SH-SY5Y (cell line): Measurements from ENCODE around the gene KRTAP10-7.
"Not testable (repeated sequence)": the region's sequence is repeated elsewhere in the genome, so short reads cannot be mapped to it uniquely, and the experiment has no call there.

ENCODE experiments used
- GATA2 ChIP-seq: IDR thresholded peaks from 2 replicates; pipeline ENCODE4 v1.6.1; 2011; ENCODE audit warnings: mild to moderate bottlenecking, low read depth, low read length
- GATA3 ChIP-seq: IDR thresholded peaks from 2 replicates; pipeline ENCODE4 v1.6.1; 2011; ENCODE audit warnings: low read depth, mild to moderate bottlenecking, low read length, moderate library complexity

The KRTAP10-7 gene

DNA sequence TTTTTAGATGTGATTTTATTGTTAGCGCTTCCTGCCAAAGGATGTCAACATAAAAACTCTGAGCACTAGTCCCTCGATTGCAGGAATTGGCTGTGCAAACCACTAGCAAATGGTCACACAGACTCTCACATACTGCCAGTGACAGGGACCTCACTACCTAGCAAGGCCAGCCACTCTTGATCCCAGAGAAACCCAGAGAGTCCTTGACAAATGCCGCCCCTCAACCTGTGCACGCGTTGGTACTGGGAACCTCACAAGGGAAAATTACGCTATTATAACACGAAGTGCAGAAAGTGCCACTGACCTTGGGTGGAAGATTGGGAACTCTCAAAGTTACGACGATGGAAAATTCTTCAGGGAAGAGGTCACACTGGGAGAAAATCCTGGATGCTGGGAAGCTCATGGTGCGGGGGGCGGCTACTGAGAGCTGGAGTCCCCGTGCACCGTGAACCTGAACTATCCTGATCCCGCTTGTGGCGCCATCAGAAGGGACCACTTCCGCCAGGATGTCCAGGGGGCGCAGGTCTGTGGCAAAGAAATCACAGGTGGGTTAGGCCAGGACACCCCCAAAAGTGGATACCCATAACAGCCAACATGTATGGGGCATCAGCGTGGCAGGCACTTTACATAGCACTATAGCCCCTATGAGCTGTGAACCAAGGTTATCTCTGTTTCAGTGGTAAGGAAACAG is 32.8 kb upstream of the KRTAP10-7 start:
- no peak for TF ChIP-seq GATA2
- no peak for TF ChIP-seq GATA3

DNA sequence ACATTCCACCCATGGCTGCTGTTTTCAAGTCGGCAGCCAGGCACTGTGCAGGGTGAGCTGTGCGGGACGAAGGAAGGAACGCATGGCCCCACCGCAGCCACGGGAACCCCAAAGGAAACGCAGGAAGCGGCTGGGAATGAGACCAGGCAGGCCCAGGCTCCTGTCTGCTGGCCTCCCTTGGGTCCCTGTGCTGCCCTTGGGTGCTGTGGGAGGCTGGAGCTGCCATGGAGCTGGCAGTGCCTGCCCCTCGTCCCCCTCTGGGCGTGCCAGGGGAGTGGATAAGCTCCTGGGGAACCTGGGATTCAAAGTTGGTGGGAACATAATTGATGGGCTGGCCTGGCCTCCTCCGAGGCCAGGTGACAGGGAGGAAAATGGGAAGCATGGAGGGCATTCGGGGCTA is 32.1 kb upstream of the KRTAP10-7 start:
- TF ChIP-seq GATA2 (no peak), GATA3 (no peak)

DNA sequence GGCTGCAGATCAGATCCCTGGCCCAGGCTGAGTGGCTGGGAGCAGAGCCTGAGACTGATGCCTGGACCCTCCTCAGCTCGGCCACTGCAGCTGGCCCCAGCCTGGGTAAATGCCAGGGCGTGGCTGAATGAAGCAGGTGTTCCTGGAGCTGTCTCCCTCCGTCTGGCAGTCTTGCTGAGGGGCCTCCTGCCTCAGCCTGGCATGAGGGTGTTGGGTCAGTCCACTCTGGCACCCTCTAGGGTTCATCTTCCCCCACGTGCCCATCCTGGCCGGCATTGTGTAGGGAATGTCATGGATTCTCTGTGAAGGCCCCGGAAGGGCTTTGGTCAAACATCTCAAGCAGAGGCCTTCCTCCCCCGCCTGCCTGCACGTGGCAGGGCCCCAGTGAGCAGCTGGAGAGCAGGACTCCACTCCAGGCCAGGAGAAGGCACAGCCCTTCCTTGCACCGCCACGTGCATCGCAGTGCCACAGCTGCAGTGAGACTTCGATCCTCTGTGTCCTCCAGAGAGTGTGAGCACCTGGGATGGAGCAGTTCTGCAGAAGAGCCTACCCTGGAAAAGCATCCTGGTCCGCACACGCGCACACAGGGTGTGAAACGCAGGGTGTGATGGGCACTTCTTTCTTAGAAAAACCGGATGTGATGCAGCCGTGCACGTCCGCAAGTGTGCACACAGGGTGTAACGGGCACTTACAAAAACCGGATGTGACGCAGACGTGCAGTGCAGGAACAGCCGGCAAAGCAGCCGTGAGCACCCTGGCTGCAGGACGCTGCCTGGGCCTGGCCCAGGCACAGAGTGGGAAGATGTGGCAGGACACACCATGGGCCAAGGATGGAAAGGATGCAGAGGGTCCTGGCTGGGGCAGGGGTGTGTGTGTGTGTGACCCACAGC is 31.5 kb upstream of the KRTAP10-7 start:
- TF ChIP-seq GATA3: no peak
- no peak for TF ChIP-seq GATA2

DNA sequence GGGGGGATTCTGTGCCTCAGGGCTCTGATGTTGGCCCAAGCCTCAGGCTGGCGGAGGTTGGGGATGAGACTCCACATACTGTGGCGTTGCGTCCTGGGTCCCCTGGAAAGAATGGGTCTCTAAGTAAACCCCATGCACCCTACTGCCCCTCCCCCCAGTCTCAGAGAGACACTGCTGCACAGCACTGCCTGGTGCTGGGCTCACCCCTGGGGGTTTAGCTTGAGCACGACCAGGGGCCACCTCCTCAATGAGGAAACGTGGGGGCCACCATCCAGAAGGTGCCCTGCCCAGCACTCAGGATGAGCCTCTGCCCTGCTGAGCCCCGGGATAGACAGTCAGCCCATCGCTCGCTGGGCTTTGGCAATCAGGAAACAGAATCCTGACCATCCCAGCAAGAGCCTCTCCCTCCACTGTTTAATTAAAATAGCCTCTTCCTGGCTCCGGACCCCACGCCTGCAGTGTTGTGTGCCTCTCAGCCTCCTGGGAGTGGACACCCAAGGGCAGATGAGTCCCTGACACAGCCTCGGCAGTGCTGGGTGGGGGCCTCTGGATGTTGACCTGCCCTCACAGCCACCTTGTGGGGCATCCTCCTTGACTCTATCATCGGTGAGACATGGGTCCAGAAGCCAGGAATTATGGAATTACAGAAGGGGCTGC is 30.4 kb upstream of the KRTAP10-7 start:
- TF ChIP-seq GATA2 (no peak), GATA3 (no peak)

DNA sequence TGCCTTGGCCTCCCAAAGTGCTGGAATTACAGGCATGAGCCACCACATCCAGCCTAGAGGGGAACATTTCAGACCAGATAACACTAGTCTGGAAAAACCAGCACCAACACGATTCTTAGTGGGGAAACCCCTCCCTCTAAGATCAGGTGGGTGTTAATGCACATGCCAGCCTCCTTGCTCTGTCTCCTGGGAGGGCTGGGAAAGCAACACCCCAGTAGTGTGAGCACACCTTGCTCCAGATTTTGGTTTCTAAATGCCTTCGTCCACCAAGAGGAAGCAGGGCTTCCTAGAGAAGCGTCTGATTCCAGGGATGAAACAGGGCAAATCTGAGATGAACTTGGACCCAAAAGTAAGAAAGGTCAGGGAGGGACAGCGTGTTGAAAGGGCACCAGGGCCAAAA is 29.1 kb upstream of the KRTAP10-7 start:
- TF ChIP-seq GATA3: no peak
- no peak for TF ChIP-seq GATA2

DNA sequence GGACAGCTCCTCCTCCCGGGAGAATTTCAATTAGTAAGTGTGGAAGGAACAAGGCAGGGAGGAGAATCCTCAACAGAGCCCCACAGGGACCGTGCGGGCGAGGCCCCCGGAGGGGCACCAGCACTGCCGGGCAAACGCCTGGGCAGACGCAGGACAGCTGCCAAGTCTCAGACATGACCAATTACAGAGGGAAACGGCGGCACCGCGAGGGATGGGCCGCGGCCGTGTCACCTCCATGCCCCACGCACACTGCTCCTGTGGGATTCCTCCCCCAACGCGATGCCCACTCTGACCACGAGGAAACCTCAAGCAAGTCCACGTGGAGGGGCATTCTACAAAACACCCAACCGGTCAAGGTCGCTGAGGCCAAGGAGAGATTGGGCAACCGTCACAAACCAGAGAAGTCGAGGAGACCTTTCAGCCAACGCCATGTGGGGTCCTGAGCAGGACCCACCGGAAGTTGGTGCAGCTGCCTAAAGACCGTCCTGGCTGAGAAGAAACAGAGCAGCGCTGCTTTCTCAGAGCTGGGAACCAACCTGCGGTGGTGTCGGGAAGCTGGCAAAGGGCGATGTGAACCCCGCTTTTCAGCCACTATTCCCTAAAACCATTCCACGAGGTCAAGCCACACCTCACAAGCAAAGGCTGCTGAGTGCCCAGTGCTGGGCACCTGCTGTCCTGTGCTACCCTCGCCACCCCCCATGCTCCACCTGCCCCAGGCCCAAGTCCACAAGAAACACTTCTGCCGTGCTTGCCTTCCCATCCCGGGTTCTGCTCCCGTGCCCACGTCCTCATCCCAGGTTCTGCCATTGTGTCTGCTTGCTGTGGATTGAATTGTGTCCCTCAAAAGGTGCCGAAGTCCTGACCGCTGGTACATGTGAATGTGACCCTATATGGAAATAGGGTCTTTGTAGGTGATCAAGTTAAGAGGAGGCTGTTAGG is 28.3 kb upstream of the KRTAP10-7 start:
- TF ChIP-seq GATA2: no peak
- TF ChIP-seq GATA3: no peak

DNA sequence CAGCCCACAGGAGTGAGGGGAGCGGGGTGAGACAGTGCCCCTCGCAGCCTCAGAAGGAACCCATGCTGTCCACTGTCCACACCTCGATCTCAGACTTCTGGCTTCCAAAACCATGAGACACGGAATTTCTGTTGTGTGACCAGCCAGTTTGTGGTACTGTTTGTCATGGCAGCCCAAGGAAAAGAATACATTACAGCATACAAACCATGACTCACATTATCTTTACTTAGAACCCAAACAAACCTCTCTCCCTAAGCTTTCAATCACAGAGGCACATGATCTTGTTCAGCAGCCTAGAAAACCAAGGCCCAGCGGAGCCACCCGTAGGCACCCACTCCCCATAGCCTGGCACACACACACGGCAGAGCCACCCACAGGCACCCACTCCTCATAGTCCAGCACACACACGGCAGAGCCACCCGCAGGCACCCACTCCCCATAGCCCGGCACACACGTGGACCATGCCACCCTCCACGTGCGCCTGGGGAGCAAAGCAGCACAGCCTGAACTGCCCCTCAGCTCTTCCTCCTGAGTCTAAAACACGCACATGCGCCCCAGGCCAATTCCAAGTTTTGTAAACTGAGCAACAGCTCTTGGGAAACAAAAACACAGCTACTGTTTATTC is 27.3 kb upstream of the KRTAP10-7 start:
- TF ChIP-seq GATA2: no peak
- TF ChIP-seq GATA3: no peak

GRCh38 chr21:44573630-44574456 is 26.6 kb upstream of the KRTAP10-7 start, which contains the start of gene KRTAP10-4:
Gene KRTAP10-4, plus strand, starts transcription at chr21:44573729. Its CDS starts 30 bp downstream, at chr21:44573759.
- not testable (repeated sequence) for TF ChIP-seq GATA2, GATA3

DNA sequence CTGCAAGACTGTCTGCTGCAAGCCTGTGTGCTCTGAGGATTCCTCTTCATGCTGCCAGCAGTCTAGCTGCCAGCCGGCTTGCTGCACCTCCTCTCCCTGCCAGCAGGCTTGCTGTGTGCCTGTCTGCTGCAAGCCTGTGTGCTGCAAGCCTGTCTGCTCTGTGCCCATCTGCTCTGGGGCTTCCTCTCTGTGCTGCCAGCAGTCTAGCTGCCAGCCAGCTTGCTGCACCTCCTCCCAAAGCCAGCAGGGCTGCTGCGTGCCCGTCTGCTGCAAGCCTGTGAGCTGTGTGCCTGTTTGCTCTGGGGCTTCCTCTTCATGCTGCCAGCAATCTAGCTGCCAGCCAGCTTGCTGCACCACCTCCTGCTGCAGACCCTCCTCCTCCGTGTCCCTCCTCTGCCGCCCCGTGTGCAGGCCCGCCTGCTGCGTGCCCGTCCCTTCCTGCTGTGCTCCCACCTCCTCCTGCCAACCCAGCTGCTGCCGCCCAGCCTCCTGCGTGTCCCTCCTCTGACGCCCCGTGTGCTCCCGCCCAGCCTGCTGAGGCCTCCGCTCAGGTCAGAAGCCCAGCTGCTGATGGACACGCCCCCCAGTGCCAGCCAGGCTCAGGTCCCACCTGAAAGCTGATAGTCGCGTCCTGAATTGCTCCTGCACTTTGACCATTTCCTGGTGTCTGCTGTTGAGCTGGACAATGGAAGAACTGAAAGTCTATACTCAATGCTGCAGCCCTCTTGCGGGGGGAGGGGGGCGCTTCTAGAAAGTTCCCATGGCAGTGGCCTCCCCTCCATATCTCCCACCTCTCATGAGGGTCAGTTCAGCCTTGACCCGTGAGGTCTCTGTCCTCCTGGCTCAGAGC is 25.7 kb upstream of the KRTAP10-7 start:
- TF ChIP-seq GATA2 (no peak), GATA3 (no peak)

- TF ChIP-seq GATA2 (no peak), GATA3 (no peak)
Observed at GRCh38 chr21:44575307-44576024, 24.9 kb upstream of the KRTAP10-7 start.

DNA sequence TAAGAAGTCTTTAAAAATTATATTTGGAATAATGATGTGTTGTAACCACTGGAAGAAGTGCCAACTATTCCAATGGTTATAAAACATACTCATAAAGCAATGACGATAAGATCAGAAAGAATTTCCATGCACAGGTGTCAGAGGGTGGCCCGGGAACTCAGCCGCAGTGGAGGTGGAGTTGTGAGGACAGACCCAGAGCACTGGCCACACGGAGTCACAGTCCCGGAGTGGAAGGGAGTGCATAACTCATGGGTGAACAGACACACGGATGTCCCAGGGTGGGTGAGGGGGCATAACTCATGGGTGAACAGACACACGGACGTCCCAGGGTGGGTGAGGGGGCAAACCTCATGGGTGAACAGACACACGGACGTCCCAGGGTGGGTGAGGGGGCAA is 24.4 kb upstream of the KRTAP10-7 start:
- no peak for TF ChIP-seq GATA3
- TF ChIP-seq GATA2: no peak
